ENCODE data around the gene OR1M1. TPM values are rescaled to one million over a fixed set of nuclear protein-coding genes. Genes with fewer than 3 reads are reported as not detected.
"Not testable (repeated sequence)": the region's sequence is repeated elsewhere in the genome, so short reads cannot be mapped to it uniquely, and the experiment has no call there.

OR1M1 gene
- total RNA-seq, 4 donors from 2014 or later: not detected

- H3K27ac ChIP-seq: no peak overlapping the region
Measured at GRCh38 chr19:9054207-9054606, 32.7 kb upstream of the OR1M1 start.

DNA sequence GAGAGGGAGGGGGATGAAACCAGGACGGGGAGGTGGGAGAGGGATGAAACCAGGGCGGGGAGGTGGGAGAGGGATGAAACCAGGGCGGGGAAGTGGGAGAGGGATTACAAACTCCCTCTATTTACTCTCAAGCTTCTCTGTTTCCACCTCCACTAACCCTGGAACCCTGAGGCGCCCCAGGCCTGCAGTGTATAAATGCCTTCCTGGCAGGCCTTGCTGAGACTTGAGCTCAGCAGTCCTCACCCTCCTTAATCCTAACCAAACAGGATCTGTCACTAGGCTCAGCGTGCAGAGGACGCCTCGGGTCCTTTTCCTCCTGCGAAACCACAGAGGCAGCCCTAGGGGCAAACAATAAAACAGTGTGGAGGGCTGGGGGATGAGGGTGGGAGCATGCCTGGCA, 32.1 kb upstream of the OR1M1 start:
- H3K27me3 ChIP-seq: no peaks in the 10 kb centered on the region
- no peak for DNase-seq
- H3K9me3 ChIP-seq: no peaks in the 10 kb centered on the region
- no peaks in the 10 kb centered on the region for H3K4me1 ChIP-seq
- in situ Hi-C loops (cut with MboI; ENCODE audit: low sequenced_read_pairs in 4 of 4): no loop called here
- intact Hi-C loops (cut with DNase I; ENCODE audit: low total_unique reads): no loop called here
- no peaks in the 10 kb centered on the region for H3K36me3 ChIP-seq
- no peak overlapping the region for H3K27ac ChIP-seq
- ATAC-seq: no peak
- no peak overlapping the region for H3K4me3 ChIP-seq
- TF ChIP-seq POLR2A (IDR thresholded peaks at IDR 0.05) (no peak), CTCF (IDR thresholded peaks at IDR 0.05 in 4 of 5, conservative IDR thresholded peaks at IDR 0.05 in 1 of 5) (no peak)

More at GRCh38 chr19:9054207-9054606, 32.7 kb upstream of the OR1M1 start:
- in situ Hi-C loops (cut with MboI; ENCODE audit: low sequenced_read_pairs in 4 of 4): no loop called here
- intact Hi-C loops (cut with DNase I; ENCODE audit: low total_unique reads): no loop called here
- H3K9me3 ChIP-seq: no peaks in the 10 kb centered on the region
- no peaks in the 10 kb centered on the region for H3K4me1 ChIP-seq
- TF ChIP-seq CTCF (IDR thresholded peaks at IDR 0.05 in 4 of 5, conservative IDR thresholded peaks at IDR 0.05 in 1 of 5) (no peak), POLR2A (IDR thresholded peaks at IDR 0.05) (no peak)
- no peak for DNase-seq
- no peaks in the 10 kb centered on the region for H3K27me3 ChIP-seq
- no peak overlapping the region for H3K4me3 ChIP-seq
- no peaks in the 10 kb centered on the region for H3K36me3 ChIP-seq
- ATAC-seq: no peak

GRCh38 chr19:9056131-9056530, 30.7 kb upstream of the OR1M1 start:
- intact Hi-C loops (cut with DNase I; ENCODE audit: low total_unique reads); H3K27me3 ChIP-seq; H3K9me3 ChIP-seq; in situ Hi-C loops (cut with MboI; ENCODE audit: low sequenced_read_pairs in 4 of 4); H3K36me3 ChIP-seq; ATAC-seq; DNase-seq; H3K4me1 ChIP-seq; H3K4me3 ChIP-seq; H3K27ac ChIP-seq: not testable (repeated sequence)

DNA sequence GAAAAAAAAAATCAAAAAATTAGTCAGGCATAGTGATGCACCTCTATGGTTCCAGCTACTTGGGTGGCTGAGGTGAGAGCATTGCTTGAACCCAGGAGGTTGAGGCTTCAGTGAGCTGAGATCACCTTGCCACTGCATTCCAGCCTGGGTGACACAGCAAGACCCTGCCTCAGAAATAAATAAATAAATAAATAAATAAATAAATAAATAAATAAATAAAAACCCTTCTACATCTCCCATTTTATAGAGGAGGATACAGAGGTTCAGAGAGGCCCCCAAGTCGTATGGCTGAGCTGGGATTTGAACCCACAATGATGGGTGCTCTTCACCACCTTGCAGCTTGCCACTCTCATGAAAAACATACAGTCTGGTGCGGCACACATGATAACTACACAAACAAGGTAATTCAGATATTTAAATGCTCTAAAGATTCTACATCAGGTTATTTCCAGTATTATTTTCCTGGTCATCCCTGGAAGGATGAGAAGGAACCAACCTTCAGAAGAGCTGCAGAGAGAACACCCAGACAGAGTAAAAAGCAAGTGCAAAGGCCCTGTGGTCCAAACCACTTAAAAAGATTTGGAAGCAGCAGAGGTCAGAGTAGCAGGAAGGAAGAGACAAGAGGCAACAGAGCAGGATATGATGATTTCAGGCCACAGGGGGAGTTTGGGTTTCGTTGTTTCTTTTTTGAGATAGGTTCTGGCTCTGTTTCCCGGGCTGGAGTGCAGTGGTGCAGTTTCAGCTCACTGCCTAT, 29.2 kb upstream of the OR1M1 start:
- intact Hi-C loops (cut with DNase I; ENCODE audit: low total_unique reads) (no loop called here), in situ Hi-C loops (cut with MboI; ENCODE audit: low sequenced_read_pairs in 4 of 4) (no loop called here)
- ATAC-seq (no peak), DNase-seq (no peak)
- Histone ChIP-seq H3K4me3 (no peak overlapping the region), H3K9me3 (no peaks in the 10 kb centered on the region), H3K27me3 (no peaks in the 10 kb centered on the region), H3K36me3 (no peaks in the 10 kb centered on the region), H3K27ac (no peak overlapping the region), H3K4me1 (no peaks in the 10 kb centered on the region)
- TF ChIP-seq CTCF (IDR thresholded peaks at IDR 0.05 in 4 of 5, conservative IDR thresholded peaks at IDR 0.05 in 1 of 5) (no peak), POLR2A (IDR thresholded peaks at IDR 0.05) (no peak)

DNA sequence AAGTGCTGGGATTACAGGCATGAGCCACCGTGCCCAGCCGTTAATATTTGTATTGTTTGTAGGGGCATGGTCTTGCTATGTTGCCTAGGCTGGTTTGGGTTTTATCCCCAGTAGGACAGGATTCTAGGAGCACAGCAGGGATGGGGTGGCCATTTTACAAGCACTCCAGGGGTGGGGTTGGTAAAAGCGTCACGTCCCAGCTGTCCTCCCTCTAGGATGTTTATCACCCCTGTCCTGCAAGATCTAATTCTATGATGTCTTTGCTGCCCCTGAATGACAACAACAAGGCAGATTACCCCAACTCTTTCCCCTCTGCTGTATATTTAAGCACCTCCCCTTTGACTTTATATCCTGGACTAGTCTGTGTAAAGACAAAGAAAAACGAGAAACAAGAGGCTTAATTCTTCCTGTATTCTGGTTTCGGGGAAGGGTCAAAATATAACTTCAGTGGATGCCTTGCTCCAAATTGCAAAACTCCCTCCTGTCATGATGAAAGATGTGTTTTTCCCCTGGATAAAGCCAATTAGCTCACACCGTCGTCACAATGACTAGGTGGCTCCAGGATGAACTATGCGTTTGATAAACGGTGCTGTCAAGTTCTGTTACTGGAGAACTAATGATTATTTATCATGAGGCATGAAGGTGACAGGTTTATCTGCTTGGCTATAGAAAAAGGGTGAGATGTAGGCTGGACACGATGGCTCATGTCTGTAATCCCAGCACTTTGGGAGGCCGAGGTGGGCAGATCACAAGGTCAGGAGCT, 27.8 kb upstream of the OR1M1 start:
- Histone ChIP-seq H3K9me3 (no peaks in the 10 kb centered on the region), H3K27me3 (no peaks in the 10 kb centered on the region), H3K36me3 (no peaks in the 10 kb centered on the region), H3K27ac (no peak overlapping the region), H3K4me3 (no peak overlapping the region), H3K4me1 (no peaks in the 10 kb centered on the region)
- no peak for ATAC-seq
- in situ Hi-C loops (cut with MboI; ENCODE audit: low sequenced_read_pairs in 4 of 4) (no loop called here), intact Hi-C loops (cut with DNase I; ENCODE audit: low total_unique reads) (no loop called here)
- no peak for DNase-seq
- TF ChIP-seq CTCF (IDR thresholded peaks at IDR 0.05 in 4 of 5, conservative IDR thresholded peaks at IDR 0.05 in 1 of 5) (no peak), POLR2A (IDR thresholded peaks at IDR 0.05) (no peak)
